Amniotic stem cell (primary cell): ENCODE results near the gene ACP3.
"Not testable (repeated sequence)": the region's sequence is repeated elsewhere in the genome, so short reads cannot be mapped to it uniquely, and the experiment has no call there.

Source experiments
- DNase-seq: peaks from one replicate; lab custom pipeline; 2025; lab: John Stamatoyannopoulos, UW

The ACP3 gene

GRCh38 chr3:132317229-132317948 lies at the start of gene ACP3:
Gene ACP3 (plus strand): TSS chr3:132317407. CDS start chr3:132317457, 50 bp downstream.
- no peak for DNase-seq

DNA sequence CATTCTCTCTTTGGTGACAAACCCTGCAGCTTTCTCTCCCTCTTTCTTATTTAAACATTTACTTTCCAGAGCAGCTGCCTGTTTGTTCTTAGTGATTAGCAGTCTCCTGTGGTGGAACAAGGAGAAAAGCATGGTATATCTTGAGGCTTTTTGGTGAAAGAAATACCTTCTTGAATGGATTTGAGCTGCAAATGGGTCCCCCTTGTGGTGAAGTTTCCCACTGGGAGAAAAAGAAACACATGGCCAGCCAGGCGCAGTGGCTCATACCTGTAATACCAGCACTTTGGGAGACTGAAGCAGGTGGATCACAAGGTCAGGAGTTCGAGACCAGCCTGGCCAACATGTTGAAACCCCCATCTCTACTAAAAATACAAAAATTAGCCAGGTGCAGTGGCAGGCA lies 48.3 kb upstream of the ACP3 start:
- no peak for DNase-seq

DNA sequence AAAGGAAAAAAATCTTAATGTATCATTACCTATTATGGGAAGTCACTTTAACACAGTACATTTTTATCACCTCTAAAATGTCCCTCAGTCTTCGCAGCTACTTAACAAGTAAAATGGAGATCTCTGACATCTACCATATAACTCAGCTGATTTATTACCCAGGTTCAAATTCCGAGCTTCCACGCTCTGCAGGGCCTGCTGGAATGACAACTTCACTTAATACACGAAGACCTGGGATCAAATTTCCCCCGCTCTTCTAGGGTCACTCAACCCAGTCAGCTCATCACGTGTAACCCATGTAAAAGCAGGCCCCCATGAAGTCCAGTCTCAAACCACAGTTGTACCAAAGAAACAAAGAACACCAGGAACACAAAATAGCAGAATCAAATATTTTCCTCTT lies 44.2 kb upstream of the ACP3 start:
- DNase-seq: no peak

DNA sequence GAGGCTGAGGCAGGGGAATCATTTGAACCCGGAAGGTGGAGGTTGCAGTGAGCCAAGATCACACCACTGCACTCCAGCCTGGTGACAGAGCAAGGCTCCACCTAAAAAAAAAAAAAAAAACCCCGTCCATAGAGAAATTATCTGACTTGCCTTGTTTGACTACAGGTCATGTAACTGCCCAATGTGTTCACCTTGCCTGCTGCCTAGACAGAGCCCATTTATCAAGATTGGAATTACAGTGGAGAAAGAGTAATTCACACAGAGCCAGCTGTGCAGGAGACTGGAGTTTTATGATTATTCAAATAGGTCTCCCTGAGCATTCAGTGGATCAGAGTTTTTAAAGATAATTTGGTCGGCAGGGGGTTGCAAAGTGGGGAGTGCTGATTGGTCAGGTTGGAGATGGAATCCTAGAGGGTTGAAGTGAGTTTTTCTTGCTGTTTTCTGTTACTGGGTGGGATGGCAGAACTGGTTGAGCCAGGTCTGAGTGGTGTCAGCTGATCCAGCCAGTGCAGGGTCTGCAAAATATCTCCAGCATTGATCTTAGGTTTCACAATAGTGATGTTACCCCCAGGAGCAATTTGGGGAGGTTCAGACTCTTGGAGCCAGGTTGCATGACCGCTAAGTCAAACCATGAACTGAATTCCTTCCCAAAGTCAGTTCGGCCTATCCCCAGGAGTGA lies 40.8 kb upstream of the ACP3 start:
- no peak for DNase-seq

DNA sequence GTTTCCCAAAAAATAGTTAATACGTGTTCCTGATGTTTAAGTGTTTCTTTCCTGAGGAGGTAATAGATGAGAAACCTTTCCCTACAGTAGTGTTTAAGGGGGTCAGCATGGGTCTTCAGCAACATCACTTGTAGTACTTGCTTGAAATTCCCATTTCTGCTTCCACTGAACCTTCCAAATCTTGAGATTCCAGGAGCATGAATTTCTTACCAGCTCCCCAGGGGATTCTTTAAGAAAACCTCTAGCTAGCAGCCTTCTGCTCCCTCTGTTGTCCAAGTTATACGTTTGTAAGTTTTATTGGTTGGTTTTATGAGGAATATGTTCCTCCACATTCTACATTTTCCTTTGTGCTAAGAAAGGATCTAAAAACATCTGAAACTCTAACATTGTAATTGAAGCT lies 38.2 kb upstream of the ACP3 start:
- DNase-seq: no peak

- DNase-seq: no peak
These were observed 33.8 kb upstream of the ACP3 start for GRCh38 chr3:132283440-132283839.

DNA sequence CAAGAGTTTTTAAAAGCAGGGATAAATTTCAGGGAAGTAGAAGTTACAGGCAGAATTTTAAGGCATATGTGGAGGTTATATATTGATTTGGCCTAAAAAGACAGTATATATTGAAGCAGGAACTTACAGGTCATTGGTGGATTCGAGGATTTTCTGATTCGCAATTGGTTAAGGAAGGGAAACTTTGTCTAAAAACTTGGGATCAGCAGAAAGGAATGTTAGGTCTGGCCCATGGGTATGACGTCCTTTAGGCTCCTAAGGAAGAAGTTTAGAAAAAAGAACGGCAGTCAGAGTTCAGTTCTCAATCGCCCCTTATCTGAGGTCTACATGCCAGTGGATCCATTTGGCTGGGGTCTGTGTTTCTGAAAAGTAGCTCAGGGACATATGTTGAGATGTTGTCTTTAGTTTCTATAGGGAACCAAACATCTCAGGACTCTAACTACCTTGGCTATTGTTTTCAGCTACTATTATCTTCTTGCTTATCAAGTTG lies 33.2 kb upstream of the ACP3 start:
- DNase-seq: no peak

DNA sequence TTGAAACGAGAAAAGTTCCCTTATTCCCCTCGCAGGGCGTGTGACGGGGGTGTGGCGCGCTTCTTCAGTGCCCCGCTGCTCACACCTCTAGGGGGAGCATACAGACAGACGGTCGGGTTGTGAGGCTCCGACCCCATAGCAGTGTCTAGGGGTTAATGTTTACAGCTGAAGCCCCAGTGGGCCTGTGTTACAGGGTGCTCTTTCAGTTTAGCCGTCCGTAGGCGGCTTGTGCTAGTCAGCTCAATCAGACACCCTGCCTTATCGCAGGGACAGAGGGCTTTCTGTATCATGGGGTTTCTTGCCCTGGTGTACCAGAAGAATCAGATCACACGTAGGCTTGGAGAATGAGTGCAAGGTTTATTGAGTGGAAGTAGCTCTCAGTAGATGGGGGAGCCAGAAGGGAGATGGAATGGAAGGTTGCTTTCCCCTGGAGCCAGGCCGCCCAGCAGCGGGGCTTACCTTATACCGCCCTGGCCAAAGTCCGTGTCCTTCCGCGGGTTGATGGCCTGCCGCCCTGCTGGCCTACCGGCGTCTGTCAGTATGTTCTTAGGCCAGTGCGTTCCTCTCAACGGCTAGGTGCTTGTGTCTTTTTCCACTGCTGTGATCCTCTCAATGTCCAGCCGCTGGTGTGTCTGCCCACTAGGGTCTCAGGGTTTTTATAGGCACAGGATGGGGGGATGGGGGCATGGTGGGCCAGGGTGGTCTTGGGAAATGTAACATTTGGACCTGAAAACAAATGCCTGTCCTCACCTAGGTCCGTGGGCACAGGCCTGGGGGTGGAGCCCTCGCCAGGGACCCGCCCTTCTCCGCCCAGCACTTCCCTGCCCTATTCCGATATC lies 32.2 kb upstream of the ACP3 start:
- DNase-seq: no peak

DNA sequence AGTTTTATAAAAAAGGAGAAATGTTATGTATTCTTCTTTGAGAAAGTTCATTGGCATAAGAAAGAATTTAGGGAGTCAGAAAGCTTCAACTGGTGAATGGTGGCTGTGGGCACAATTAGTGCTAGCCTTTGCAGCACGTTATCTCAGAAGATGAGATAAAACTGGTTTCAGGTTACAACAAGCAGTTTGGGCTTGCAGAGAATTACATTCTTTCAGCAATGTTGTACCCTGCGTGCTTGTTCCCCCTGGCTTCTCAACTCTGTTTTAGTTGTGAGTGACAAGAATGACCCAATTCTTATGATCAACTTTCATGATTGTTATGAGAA lies 31.6 kb upstream of the ACP3 start:
- DNase-seq: no peak

DNA sequence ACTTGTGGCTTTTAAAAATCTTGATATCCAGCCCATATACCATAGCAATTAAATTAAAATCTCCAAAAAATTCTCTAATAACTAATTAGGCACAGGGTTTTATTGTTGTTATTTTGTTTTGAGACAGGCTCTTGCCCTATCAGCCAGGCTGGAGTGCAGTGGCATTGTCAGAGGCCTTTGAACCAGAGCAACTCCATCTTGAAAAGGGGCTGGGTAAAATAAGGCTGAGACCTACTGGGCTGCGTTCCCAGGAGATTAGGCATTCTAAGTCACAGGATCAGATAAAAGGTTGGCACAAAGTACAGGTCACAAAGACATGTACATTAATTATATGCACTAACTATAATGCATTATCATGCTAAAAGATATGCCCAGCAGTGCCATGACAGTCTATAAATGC lies 31.2 kb upstream of the ACP3 start:
- no peak for DNase-seq

DNA sequence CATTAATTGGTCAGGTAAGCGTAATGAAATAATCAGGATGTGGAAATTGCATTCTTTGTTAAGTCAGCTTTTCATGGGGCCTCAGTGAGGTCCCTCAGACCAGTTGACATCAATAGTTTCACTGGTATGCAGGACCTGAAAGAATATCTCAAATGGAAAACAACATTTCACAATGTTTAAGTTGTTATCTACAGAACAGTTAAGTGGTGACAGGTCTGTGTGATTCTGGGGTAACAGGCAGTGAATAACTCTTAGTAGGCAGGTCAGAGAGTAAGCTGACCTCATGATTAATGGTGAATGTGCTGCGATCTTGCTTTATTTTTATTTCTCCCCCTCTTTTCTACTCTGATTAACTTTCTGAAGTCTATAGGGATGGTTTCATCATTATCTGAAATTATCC lies 28.9 kb upstream of the ACP3 start:
- no peak for DNase-seq

- DNase-seq: no peak
These were observed 27.9 kb upstream of the ACP3 start for GRCh38 chr3:132289316-132289715.

DNA sequence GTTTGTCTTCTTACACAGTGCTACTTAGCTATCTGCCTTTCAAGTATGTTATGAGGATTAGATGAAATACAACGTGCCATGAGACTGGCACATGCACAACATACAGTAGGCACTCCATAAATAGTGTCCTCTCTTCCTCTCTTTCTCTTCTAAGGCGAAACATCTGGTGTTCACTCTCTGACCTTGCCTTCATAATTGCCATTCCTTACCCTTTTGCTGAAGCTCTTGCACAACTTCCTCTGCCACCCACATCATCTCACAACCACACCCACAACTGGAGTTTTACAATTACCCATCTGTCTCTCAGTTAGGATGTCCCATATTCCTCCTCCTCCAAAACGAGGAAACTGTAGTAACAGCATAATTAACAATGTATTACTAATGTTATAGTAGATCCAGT lies 26.4 kb upstream of the ACP3 start:
- no peak for DNase-seq

GRCh38 chr3:132292042-132292441 lies 25.2 kb upstream of the ACP3 start:
- no peak for DNase-seq

- no peak for DNase-seq
These were observed 24.0 kb upstream of the ACP3 start for GRCh38 chr3:132293251-132293650.

DNA sequence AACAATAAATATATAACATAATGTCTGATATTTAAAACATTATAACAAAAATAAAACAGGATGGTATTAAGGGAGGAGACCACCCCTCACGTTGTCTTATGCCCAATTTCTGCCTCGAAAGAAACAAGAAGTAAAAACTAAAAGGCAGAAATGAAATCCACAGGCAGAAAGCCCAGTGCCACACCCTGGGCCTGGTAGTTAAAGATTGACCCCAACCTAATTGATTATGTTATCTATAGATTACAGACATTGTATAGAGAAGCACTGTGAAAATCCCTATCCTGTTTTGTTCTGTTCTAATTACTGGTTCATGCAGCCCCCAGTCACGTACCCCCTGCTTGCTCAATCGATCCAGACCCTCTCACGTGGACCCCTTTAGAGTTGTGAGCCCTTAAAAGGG lies 22.3 kb upstream of the ACP3 start:
- DNase-seq: no peak

- DNase-seq: not testable (repeated sequence)
These were observed 13.6 kb upstream of the ACP3 start for GRCh38 chr3:132303336-132304201.

DNA sequence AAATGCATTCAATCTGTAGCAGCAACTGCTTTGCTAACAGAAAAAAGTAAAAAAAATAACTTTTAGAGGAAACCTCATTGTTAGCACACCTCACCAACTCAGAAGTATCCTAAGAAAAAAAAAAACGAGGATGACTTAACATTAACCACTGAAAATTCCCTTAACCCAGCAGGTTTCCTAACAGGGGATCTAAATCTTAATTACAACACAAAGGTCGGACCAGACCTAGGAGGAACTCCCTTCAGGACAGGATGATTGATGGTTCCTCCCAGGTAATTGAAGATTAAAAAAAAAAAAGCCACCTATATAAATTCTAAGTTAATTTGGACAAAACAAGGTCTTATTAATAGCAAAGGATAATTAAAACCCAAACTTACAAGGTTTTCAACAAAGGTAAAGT lies 12.9 kb upstream of the ACP3 start:
- DNase-seq: not testable (repeated sequence)

GRCh38 chr3:132310057-132310456 lies 7.2 kb upstream of the ACP3 start:
- DNase-seq: not testable (repeated sequence)

GRCh38 chr3:132311316-132311715 lies 5.9 kb upstream of the ACP3 start:
- DNase-seq: no peak

DNA sequence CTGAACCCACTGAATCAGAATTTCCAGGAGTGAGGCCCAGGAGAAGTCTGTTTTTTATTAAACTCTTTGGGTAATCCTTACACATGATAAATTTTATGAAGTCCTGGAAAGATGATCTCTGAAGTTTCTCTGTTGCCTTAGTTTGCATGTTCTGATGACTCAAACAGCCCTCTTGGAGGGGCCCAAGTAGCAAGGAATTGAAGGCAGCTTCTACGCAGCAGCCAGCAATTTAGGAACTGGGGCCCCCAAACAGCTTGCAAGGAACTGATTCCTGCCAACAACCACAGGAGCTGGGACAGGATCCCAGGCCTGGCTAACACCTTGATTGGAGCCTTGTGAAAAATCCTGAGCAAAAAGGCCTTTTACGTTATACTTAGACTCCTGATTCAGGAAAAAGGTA lies 5.4 kb upstream of the ACP3 start:
- no peak for DNase-seq

DNA sequence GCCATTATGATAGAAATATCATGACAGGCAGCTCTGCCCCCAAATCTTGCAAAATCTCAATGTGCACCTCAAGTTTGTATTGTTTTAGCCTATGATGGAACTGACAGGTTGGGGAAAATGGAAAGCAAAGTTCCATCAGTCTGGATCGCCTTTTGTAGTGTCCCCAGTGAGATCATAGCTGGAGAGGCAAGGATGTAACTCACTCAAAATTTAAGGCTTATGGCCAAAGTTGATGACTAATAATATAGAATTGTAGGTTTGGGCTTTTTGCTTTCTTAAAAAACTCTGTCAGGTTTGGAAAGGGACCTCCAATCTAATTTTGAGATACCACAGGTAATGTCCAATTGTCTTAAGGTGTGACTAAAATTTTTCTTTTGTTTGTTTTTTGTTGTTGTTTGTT lies 1.4 kb upstream of the ACP3 start:
- no peak for DNase-seq
